ENCODE data around the gene ZC3H7A.

DNA sequence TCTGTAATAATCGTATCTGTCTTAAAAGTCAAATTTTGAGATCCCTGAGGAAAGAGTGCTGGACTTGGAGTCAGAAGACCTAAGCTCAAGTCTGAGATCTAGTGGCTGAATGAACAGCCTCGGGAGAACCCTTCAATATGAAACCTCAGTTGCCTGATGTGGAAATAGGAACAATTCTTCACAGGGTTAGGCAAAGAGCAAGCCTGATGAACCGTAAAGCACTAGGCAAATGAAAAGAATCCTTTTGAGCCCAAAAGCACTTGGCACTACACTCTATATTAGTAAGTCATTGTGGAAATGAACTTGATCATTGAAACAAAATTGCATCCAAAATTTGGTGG, 74.6 kb downstream of the ZC3H7A start:
- TF ChIP-seq, protein P1, sequence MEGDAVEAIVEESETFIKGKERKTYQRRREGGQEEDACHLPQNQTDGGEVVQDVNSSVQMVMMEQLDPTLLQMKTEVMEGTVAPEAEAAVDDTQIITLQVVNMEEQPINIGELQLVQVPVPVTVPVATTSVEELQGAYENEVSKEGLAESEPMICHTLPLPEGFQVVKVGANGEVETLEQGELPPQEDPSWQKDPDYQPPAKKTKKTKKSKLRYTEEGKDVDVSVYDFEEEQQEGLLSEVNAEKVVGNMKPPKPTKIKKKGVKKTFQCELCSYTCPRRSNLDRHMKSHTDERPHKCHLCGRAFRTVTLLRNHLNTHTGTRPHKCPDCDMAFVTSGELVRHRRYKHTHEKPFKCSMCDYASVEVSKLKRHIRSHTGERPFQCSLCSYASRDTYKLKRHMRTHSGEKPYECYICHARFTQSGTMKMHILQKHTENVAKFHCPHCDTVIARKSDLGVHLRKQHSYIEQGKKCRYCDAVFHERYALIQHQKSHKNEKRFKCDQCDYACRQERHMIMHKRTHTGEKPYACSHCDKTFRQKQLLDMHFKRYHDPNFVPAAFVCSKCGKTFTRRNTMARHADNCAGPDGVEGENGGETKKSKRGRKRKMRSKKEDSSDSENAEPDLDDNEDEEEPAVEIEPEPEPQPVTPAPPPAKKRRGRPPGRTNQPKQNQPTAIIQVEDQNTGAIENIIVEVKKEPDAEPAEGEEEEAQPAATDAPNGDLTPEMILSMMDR (IDR thresholded peaks at IDR 0.05; ENCODE audit: low read length): no peak
- TF ChIP-seq EZH2 (IDR thresholded peaks at IDR 0.05; ENCODE audit: borderline replicate concordance, low read length): no peak

Data from OCI-LY1 (cell line).